ENCODE results near the gene INPP4A.

The INPP4A gene

DNA sequence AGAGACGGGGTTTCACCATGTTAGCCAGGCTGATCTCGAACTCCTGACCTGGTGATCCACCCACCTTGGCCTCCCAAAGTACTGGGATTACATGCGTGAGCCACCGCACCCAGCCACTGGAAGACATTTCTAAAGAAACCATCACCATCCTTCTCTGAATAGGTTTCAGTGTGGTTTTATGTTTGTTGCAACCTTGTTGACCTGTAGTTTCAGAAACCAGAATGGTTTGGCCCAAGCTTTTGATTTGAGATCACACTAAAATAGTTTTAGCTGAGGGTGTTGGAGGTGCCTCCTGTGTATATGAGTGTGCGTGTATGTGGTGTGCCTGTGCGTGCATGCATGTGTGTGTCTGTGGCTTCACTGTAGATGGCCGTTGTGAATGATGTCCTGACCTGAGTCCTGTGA is 26.2 kb downstream of the INPP4A start:
- no peak overlapping the region for H3K4me2 ChIP-seq (ENCODE audit: low read length)
- TF ChIP-seq EZH2phosphoT487 (IDR thresholded peaks at IDR 0.05; ENCODE audit: low read depth): no peak
- TF ChIP-seq, protein P1, sequence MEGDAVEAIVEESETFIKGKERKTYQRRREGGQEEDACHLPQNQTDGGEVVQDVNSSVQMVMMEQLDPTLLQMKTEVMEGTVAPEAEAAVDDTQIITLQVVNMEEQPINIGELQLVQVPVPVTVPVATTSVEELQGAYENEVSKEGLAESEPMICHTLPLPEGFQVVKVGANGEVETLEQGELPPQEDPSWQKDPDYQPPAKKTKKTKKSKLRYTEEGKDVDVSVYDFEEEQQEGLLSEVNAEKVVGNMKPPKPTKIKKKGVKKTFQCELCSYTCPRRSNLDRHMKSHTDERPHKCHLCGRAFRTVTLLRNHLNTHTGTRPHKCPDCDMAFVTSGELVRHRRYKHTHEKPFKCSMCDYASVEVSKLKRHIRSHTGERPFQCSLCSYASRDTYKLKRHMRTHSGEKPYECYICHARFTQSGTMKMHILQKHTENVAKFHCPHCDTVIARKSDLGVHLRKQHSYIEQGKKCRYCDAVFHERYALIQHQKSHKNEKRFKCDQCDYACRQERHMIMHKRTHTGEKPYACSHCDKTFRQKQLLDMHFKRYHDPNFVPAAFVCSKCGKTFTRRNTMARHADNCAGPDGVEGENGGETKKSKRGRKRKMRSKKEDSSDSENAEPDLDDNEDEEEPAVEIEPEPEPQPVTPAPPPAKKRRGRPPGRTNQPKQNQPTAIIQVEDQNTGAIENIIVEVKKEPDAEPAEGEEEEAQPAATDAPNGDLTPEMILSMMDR (IDR thresholded peaks at IDR 0.05; ENCODE audit: low read depth, low read length): no peak
- H3K27ac ChIP-seq (ENCODE audit: low read length): no peak overlapping the region
- H2AFZ ChIP-seq (ENCODE audit: low read depth, low read length): no peak overlapping the region
- no peak overlapping the region for H3K4me3 ChIP-seq (ENCODE audit: low read length)
- H3K79me2 ChIP-seq (ENCODE audit: low read length): peaks cover 60% of the 10 kb centered on the region
- peaks cover 29% of the 10 kb centered on the region for H4K20me1 ChIP-seq (ENCODE audit: insufficient read depth, low read length)
- no peaks in the 10 kb centered on the region for H3K36me3 ChIP-seq (replicated peaks; ENCODE audit: low read depth, low read length)
- no peaks in the 10 kb centered on the region for H3K27me3 ChIP-seq (ENCODE audit: low read depth, low read length)
- peaks cover 47% of the 10 kb centered on the region for H3K4me1 ChIP-seq (ENCODE audit: low read length)
- no peaks in the 10 kb centered on the region for H3K9me3 ChIP-seq (ENCODE audit: insufficient read depth, low read length)
- no peak overlapping the region for H3K9ac ChIP-seq (ENCODE audit: low read length)

DNA sequence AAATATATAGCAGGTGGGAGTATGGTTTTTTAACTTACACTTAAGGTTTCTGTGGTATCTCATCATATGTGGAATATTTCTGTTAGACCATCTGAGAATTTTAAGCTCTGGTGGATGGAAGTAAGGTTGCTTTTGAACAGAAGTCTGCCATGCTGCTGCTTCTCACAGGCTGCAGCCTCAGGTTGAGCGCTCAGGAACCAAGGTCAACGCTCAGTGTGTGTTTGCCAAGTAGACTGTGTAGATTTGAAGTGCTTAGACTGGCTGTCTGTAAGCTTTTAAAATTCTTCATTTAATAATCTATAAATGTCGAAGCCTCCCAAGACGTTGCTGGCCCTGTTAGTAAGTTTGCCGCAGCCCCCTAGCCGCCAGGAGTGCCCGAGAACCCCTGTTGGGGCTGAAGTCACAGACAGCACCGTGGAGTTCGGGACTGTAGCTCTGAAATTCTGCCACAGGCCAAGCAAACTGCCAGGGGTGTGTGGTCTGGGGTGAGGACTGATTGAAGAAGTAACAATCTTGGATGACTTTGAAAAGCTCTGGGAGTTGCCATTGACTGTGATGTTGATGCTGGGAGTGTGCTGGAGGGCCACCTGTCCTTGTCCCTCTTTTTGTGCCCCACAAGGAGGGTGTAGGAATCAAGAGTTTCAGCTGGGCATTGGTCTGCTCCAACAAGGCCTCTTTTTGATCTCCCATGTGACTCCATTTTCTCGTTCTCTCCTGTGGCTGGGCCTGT is 26.9 kb downstream of the INPP4A start:
- no peaks in the 10 kb centered on the region for H3K36me3 ChIP-seq (replicated peaks; ENCODE audit: low read depth, low read length)

DNA sequence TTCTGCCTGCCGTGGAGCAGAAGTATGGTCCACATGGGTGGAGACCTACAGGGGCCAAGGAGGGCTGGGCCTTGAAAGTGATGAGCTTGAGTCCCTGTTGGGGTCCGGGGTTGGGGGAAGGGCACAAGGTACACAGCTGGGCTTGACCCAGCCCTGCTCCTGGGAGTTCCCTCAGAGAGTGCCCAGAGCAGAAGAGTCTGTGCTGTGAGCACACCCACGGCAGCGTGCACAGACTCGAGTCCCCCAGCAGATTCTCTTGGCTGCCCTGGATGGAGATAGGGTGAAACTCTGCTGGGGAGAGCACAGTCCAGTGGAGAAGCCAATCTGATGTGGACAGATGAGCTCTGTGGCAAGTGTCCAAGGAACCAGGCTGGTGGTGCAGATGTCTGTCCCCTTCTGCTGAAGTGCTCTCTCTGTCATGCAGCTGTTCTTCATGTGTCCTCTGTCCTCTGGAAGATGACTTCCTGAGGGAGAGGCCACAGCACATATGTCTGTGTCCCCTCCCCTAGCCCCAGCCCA is 27.5 kb downstream of the INPP4A start:
- H3K9me3 ChIP-seq (ENCODE audit: insufficient read depth, low read length): no peaks in the 10 kb centered on the region
- H3K4me1 ChIP-seq (ENCODE audit: low read length): peaks cover 46% of the 10 kb centered on the region
- H3K4me3 ChIP-seq (ENCODE audit: low read length): no peak overlapping the region
- no peaks in the 10 kb centered on the region for H3K36me3 ChIP-seq (replicated peaks; ENCODE audit: low read depth, low read length)
- H3K9ac ChIP-seq (ENCODE audit: low read length): no peak overlapping the region
- H3K27me3 ChIP-seq (ENCODE audit: low read depth, low read length): no peaks in the 10 kb centered on the region
- H4K20me1 ChIP-seq (ENCODE audit: insufficient read depth, low read length): peaks cover 39% of the 10 kb centered on the region
- peaks cover 58% of the 10 kb centered on the region for H3K79me2 ChIP-seq (ENCODE audit: low read length)
- no peak for TF ChIP-seq EZH2phosphoT487 (IDR thresholded peaks at IDR 0.05; ENCODE audit: low read depth)
- TF ChIP-seq, protein P1 (IDR thresholded peaks at IDR 0.05; ENCODE audit: low read depth, low read length): no peak
- no peak overlapping the region for H2AFZ ChIP-seq (ENCODE audit: low read depth, low read length)
- H3K27ac ChIP-seq (ENCODE audit: low read length): no peak overlapping the region
- H3K4me2 ChIP-seq (ENCODE audit: low read length): no peak overlapping the region

More for the DNA sequence above, 26.9 kb downstream of the INPP4A start:
- Histone ChIP-seq H2AFZ (ENCODE audit: low read depth, low read length) (no peak overlapping the region), H3K4me2 (ENCODE audit: low read length) (no peak overlapping the region), H3K27me3 (ENCODE audit: low read depth, low read length) (no peaks in the 10 kb centered on the region), H3K4me1 (ENCODE audit: low read length) (peaks cover 47% of the 10 kb centered on the region), H3K9ac (ENCODE audit: low read length) (no peak overlapping the region), H3K4me3 (ENCODE audit: low read length) (no peak overlapping the region), H3K79me2 (ENCODE audit: low read length) (peaks cover 58% of the 10 kb centered on the region), H3K9me3 (ENCODE audit: insufficient read depth, low read length) (no peaks in the 10 kb centered on the region), H4K20me1 (ENCODE audit: insufficient read depth, low read length) (peaks cover 33% of the 10 kb centered on the region), H3K27ac (ENCODE audit: low read length) (no peak overlapping the region)
- TF ChIP-seq EZH2phosphoT487 (IDR thresholded peaks at IDR 0.05; ENCODE audit: low read depth): no peak

DNA sequence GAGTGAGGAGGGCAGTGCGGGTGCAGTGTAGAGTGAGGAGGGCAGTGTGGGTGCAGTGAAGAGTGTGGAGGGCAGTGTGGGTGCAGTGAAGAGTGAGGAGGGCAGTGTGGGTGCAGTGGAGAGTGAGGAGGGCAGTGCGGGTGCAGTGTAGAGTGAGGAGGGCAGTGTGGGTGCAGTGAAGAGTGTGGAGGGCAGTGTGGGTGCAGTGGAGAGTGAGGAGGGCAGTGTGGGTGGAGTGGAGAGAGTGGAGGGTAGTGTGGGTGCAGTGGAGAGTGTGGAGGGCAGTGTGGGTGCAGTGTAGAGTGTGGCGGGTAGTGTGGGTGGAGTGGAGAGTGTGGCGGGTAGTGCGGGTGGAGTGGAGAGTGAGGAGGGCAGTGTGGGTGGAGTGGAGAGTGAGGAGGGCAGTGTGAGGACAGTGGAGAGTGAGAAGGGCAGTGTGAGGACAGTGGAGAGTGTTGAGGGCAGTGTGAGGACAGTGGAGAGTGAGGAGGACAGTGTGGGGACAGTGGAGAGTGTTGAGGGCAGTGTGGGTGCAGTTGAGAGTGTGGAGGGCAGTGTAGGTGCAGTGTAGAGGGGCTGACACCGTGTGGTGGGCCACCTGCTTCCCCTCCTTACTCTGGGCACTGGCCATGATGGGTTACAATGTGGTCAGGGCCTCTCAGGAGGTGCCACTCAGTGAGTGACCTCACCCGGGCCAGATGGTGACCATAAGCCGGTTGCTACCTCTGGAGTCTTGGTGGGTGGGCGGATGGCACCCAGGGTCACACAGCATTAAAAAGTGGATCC is 28.5 kb downstream of the INPP4A start:
- Histone ChIP-seq H3K27me3 (ENCODE audit: low read depth, low read length) (no peaks in the 10 kb centered on the region), H3K79me2 (ENCODE audit: low read length) (peaks cover 53% of the 10 kb centered on the region), H3K9ac (ENCODE audit: low read length) (no peak overlapping the region), H4K20me1 (ENCODE audit: insufficient read depth, low read length) (peaks cover 46% of the 10 kb centered on the region), H3K27ac (ENCODE audit: low read length) (no peak overlapping the region), H2AFZ (ENCODE audit: low read depth, low read length) (no peak overlapping the region), H3K36me3 (replicated peaks; ENCODE audit: low read depth, low read length) (no peaks in the 10 kb centered on the region), H3K4me2 (ENCODE audit: low read length) (no peak overlapping the region), H3K4me3 (ENCODE audit: low read length) (no peak overlapping the region), H3K9me3 (ENCODE audit: insufficient read depth, low read length) (no peaks in the 10 kb centered on the region), H3K4me1 (ENCODE audit: low read length) (peaks cover 42% of the 10 kb centered on the region)
- no peak for TF ChIP-seq EZH2phosphoT487 (IDR thresholded peaks at IDR 0.05; ENCODE audit: low read depth)
- TF ChIP-seq, protein P1 (IDR thresholded peaks at IDR 0.05; ENCODE audit: low read depth, low read length): no peak

Measured in OCI-LY3 (cell line).